Measurements from ENCODE around the gene DLG3. TPM values are rescaled to one million over a fixed set of nuclear protein-coding genes. Genes with fewer than 3 reads are reported as not detected.
A peak's percentile ranks its signal among the peaks of the same experiment; 100 is the strongest.

DLG3 gene
- total RNA-seq, 1 experiment from 2014 or later: 48.4 TPM

- POLR2A ChIA-PET: no interaction called here
- no peak overlapping the region for H2AFZ ChIP-seq (ENCODE audit: low read depth, low read length, poor library complexity, severe bottlenecking)
- no peaks in the 10 kb centered on the region for H3K36me3 ChIP-seq (ENCODE audit: control insufficient read depth in 1 of 2, insufficient read depth in 2 of 2, low read length in 2 of 2)
- intact Hi-C loops (cut with micrococcal nuclease): no loop called here
- no peaks in the 10 kb centered on the region for H4K20me1 ChIP-seq (ENCODE audit: insufficient read depth)
- H3K4me2 ChIP-seq (ENCODE audit: low read length): no peak overlapping the region
- no peak overlapping the region for H3K4me3 ChIP-seq (replicated peaks in 1 of 2; ENCODE audit: low read depth in 1 of 2, low read length in 2 of 2)
- no peak overlapping the region for H3K27ac ChIP-seq (ENCODE audit: low read depth, low read length)
- H3K9me2 ChIP-seq (ENCODE audit: insufficient read depth): no peaks in the 10 kb centered on the region
- no peaks in the 10 kb centered on the region for H3K27me3 ChIP-seq (ENCODE audit: insufficient read depth, low read length)
- H3K9me3 ChIP-seq (ENCODE audit: control insufficient read depth in 1 of 2, insufficient read depth in 1 of 2, low read depth in 1 of 2, low read length in 2 of 2): no peaks in the 10 kb centered on the region
- RAD21 ChIA-PET (ENCODE audit: low non-redundant PET in 1 of 2, low total read pairs in 2 of 2, uncharacterized antibody in 2 of 2, unreplicated experiment in 2 of 2): no interaction called here
- CTCF ChIA-PET: no interaction called here
- H3K4me1 ChIP-seq (ENCODE audit: control insufficient read depth in 1 of 2, insufficient read depth in 2 of 2, low read length in 2 of 2): no peaks in the 10 kb centered on the region
- DNase-seq (ENCODE audit: low read depth, low spot score) (no peak), ATAC-seq (peak; percentile 26; the same call in 1 of the 2 replicates)
- BruUV-seq (replicated peaks): no TSS peak
- H3K79me2 ChIP-seq (ENCODE audit: insufficient read depth, low read length): no peaks in the 10 kb centered on the region
- H3K9ac ChIP-seq (ENCODE audit: low read length): no peak overlapping the region
- TF ChIP-seq ELF1 (IDR thresholded peaks at IDR 0.05; ENCODE audit: borderline replicate concordance, low read depth) (no peak), SRF (IDR thresholded peaks at IDR 0.05; ENCODE audit: low read depth) (no peak), FOSL1 (IDR thresholded peaks at IDR 0.05; ENCODE audit: low read depth) (no peak), EZH2 (IDR thresholded peaks at IDR 0.05) (no peak), ZFX (IDR thresholded peaks at IDR 0.05) (no peak), CBX3 (IDR thresholded peaks at IDR 0.05; ENCODE audit: low read depth) (no peak), MAX (IDR thresholded peaks at IDR 0.05) (no peak), EZH2phosphoT487 (IDR thresholded peaks at IDR 0.05; ENCODE audit: borderline replicate concordance) (no peak), TCF7L2 (IDR thresholded peaks at IDR 0.05; ENCODE audit: borderline replicate concordance, extremely low read depth, insufficient read depth, insufficient read length) (no peak), YY1 (IDR thresholded peaks at IDR 0.05; ENCODE audit: extremely low read depth, insufficient replicate concordance, low read depth, low read length) (no peak), CTCF (IDR thresholded peaks at IDR 0.05 in 2 of 3, conservative IDR thresholded peaks at IDR 0.05 in 1 of 3; ENCODE audit: borderline replicate concordance in 1 of 3, insufficient read depth in 1 of 3, low read depth in 2 of 3, low read length in 2 of 3) (no peak), REST (IDR thresholded peaks at IDR 0.05; ENCODE audit: low read depth) (no peak), POLR2AphosphoS5 (IDR thresholded peaks at IDR 0.05; ENCODE audit: low read depth, low read length) (no peak), RAD21 (IDR thresholded peaks at IDR 0.05; ENCODE audit: low read depth) (no peak), EGR1 (IDR thresholded peaks at IDR 0.05; ENCODE audit: low read depth) (no peak), SP1 (IDR thresholded peaks at IDR 0.05; ENCODE audit: low read depth) (no peak), POLR2A (IDR thresholded peaks at IDR 0.05; ENCODE audit: borderline replicate concordance, extremely low read depth, insufficient read depth, insufficient read length) (no peak)
Measured at GRCh38 chrX:70444946-70445656, 466 bp downstream of the DLG3 start.
